ENCODE data around the gene LMAN2.

DNA sequence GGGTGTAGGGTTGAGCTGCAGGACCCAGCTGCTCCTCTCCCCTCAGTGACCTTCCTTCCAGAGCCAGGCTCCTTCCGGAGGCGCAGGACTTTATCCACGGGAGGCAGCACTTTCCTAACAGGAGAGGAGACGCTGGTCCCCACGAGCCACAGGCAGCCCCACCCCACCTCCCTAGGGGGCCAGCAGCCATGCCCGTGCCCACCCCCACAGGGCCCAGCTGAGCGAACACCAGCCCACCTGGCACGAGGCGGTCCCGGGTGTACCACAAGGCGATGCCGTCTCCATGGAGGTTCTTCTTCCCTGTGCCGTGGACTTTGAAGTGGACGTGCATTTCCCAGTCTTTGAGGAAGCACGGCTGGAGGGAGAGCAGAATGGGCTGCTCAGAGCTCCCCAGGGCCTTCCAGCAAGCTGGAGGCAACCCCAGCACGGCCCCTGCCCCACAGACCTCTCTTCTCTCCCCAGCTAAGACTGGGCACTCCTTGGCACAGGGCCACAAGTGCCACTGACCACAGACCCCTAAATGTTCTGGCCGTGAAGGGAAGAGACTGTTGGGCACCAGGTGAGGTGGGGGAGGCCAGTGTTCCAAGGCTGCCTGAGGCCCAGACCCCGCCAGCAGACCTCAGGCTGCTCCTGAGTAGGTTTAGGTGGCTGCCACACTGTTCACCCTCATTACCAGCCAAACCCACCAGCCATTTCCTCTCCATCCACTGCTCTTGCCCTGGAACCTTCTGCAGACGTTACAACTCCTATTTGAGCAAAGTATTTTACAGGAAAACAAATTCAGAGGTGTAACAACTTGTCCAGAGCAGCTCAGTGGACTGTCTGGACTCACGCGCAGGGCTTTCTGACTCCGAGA is 13.0 kb downstream of the LMAN2 start:
- TF ChIP-seq CTCF (IDR thresholded peaks at IDR 0.05; ENCODE audit: low read length): no peak
- no peak for TF ChIP-seq EZH2 (IDR thresholded peaks at IDR 0.05; ENCODE audit: borderline replicate concordance, low read length)
